Naive B cell (primary cell): ENCODE results near the gene NLRC3. TPM values are rescaled to one million over a fixed set of nuclear protein-coding genes. Genes with fewer than 3 reads are reported as not detected.
A peak's percentile ranks its signal among the peaks of the same experiment; 100 is the strongest.

Experiments
- ATAC-seq, 2 donors: fragments of 150-1000 bp; cut with Tn5 transposase; 2 replicates each; pipeline ENCODE4 v1.10.0; 2021; ENCODE audit warnings: low read depth in 2 of 2, mild to moderate bottlenecking in 2 of 2, moderate library complexity in 2 of 2
- DNase-seq: peaks from one replicate; pipeline ENCODE4 v3.0.0; 2022
- H3K27ac Mint-ChIP-seq, 6 donors: one replicate each; pipeline ENCODE4 v1.8.0; 2020 to 2022; ENCODE audit warnings: mild to moderate bottlenecking in 6 of 6, mixed read lengths in 6 of 6, moderate library complexity in 5 of 6, inconsistent platforms in 2 of 6
- H3K27me3 Mint-ChIP-seq, 3 donors: one replicate each; pipeline ENCODE4 v1.8.0; 2021 to 2022; ENCODE audit warnings: mixed read lengths in 3 of 3, mild to moderate bottlenecking in 1 of 3
- H3K36me3 Mint-ChIP-seq, 2 donors: one replicate each; pipeline ENCODE4 v1.8.0; 2020 to 2022; ENCODE audit warnings: mixed read lengths in 2 of 2, inconsistent platforms in 1 of 2, mild to moderate bottlenecking in 1 of 2
- H3K4me1 Mint-ChIP-seq, 3 donors: one replicate each; pipeline ENCODE4 v1.8.0; 2020 to 2022; ENCODE audit warnings: mixed read lengths in 3 of 3, inconsistent platforms in 1 of 3, mild to moderate bottlenecking in 1 of 3, moderate library complexity in 1 of 3
- H3K4me3 Mint-ChIP-seq, 8 donors: one replicate each; pipeline ENCODE4 v1.8.0; 2020 to 2022; ENCODE audit warnings: mild to moderate bottlenecking in 8 of 8, mixed read lengths in 8 of 8, moderate library complexity in 8 of 8, inconsistent platforms in 2 of 8
- H3K9me3 Mint-ChIP-seq, 7 donors: one replicate each; pipeline ENCODE4 v1.8.0; 2020 to 2022; ENCODE audit warnings: mixed read lengths in 7 of 7, mild to moderate bottlenecking in 5 of 7, inconsistent platforms in 2 of 7, moderate library complexity in 1 of 7
- polyA plus RNA-seq, 6 donors: library from polyadenylated mRNA; unstranded; fragments of 300-500 nt; fragmentation: Illumina TruSeq; gene quantifications; one replicate each; pipeline ENCODE4 v1.2.3, GENCODE V29; 2021; ENCODE audit warnings: low read depth in 6 of 6

Gene NLRC3
- polyA plus RNA-seq, 6 donors from 2014 or later: 7.9 to 20.8 (median 11.2) TPM

DNA sequence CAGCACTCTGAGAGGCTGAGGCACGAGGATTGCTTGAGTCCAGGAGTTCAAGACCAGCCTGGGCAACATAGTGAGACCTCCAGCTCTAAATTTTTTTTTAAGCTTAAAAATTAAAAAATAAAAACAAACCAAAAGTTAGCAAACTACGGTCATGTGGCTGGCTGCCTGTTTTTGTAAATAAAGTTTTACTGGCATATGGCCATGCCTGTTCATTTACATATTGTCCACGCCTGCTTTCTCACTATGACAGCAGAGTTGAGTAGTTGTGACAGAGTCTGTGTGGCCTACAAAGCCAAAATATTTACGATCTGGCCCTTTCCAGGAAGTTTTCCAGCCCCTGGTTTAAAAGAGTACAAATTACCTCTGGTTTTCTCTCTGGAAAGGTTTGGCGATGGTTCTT lies 30.9 kb upstream of the NLRC3 start:
- DNase-seq (no peak), ATAC-seq (no peak)
- H3K27me3 Mint-ChIP-seq: no peaks in the 10 kb centered on the region
- peak overlapping the region in 1 of 8 donors; percentile 97 for H3K4me3 Mint-ChIP-seq
- peaks cover 6% of the 10 kb centered on the region in 2 donors for H3K36me3 Mint-ChIP-seq
- peaks cover 34 to 45% (median 45%) of the 10 kb centered on the region in 3 donors for H3K4me1 Mint-ChIP-seq
- H3K27ac Mint-ChIP-seq: no peak overlapping the region
- no peaks in the 10 kb centered on the region for H3K9me3 Mint-ChIP-seq

DNA sequence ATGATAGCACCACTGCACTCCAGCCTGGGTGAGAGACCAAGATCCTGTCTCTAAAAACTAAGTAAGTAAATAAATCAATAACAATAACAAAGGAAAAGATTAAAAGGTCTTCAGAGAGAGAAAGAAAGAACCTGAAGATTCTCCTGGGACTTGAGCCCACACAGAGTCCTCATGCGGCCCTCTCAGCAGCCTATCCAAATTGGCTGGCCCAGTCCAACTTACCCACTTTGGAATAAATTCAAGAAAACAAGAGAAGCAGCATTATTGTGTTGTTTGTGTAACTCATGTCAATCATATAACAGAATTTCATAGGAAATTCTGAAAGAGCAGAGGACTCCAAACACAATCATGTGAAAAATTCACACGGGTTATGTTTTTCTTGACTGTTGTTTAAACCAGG lies 30.4 kb upstream of the NLRC3 start:
- ATAC-seq (no peak), DNase-seq (no peak)
- peaks cover 6% of the 10 kb centered on the region in 2 donors for H3K36me3 Mint-ChIP-seq
- H3K27ac Mint-ChIP-seq: peak overlapping the region in 1 of 6 donors; percentile 72
- peaks cover 30 to 40% (median 40%) of the 10 kb centered on the region in 3 donors for H3K4me1 Mint-ChIP-seq
- no peaks in the 10 kb centered on the region for H3K9me3 Mint-ChIP-seq
- H3K27me3 Mint-ChIP-seq: no peaks in the 10 kb centered on the region
- peak overlapping the region in 2 of 8 donors; percentile 59 to 73 for H3K4me3 Mint-ChIP-seq

DNA sequence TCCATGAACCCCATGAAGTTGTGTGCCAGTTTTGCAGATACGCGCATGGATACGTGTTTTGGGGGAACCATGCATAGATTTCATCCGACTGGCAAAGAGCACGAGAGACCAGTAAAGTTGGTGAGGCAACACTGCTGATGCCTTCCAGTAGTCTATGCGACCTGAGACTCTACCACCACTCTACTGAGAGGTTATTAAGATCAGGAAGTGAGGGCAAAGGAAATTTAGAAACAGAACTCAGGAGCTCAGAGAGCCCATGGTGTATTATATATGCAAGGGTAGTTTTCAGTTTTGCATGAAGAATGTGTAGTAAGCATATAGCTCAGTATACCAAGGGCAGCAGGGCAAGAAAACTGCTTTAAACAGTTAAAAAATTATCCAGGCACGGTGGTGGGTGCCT lies 30.0 kb upstream of the NLRC3 start:
- ATAC-seq (no peak), DNase-seq (no peak)
- H3K27ac Mint-ChIP-seq: peak overlapping the region in 2 of 6 donors; percentile 55 to 72
- no peaks in the 10 kb centered on the region for H3K27me3 Mint-ChIP-seq
- H3K36me3 Mint-ChIP-seq: peaks cover 6% of the 10 kb centered on the region in 2 donors
- no peaks in the 10 kb centered on the region for H3K9me3 Mint-ChIP-seq
- H3K4me1 Mint-ChIP-seq: peaks cover 27 to 36% (median 35%) of the 10 kb centered on the region in 3 donors
- peak overlapping the region in 3 of 8 donors; percentile 22 to 73 (median 59) for H3K4me3 Mint-ChIP-seq

DNA sequence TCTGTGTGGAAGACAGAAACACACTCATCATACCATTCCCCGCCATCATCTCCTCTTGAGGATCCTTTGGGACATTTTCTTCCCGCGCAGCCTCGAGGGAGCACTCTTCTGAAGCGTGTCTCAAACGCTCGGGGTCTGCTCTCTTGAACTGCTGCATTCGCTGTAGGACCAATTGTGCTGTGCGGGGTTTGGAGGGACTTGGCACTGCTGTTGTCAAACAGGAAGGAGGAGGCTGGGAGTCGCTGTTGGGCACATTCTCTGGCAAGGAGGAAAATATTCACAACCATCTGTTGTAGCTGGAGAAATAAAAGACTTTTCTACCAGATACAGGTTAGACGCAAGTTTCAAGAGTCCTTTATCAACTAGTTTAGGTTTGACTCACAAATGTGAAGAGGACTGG lies 29.2 kb upstream of the NLRC3 start:
- Mint-ChIP-seq H3K27ac (peak overlapping the region in 1 of 6 donors; percentile 12), H3K9me3 (no peaks in the 10 kb centered on the region), H3K4me3 (peak overlapping the region in 1 of 8 donors; percentile 42), H3K4me1 (peaks cover 21 to 30% (median 28%) of the 10 kb centered on the region in 3 donors), H3K27me3 (no peaks in the 10 kb centered on the region), H3K36me3 (peaks cover 11 to 13% of the 10 kb centered on the region in 2 donors)
- ATAC-seq: no peak
- DNase-seq: no peak

DNA sequence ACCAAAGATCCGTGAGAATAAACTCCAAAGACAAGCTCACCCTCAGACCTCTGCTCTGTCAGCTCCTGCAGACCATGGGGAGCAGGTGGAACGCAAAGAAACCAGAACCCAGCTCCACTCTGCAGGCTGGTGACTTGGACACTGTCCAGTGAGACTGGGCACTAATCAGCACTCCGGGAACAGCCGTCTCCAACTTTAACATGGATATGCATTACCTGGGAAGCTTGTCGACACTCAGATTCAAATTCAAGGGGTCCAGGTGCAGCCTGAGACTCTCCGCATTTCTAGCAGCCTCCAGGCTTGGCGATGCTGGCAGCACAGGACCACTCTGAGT lies 25.1 kb upstream of the NLRC3 start:
- Mint-ChIP-seq H3K9me3 (no peaks in the 10 kb centered on the region), H3K27ac (no peak overlapping the region), H3K4me3 (no peak overlapping the region), H3K27me3 (no peaks in the 10 kb centered on the region), H3K36me3 (peaks cover 17 to 19% of the 10 kb centered on the region in 2 donors), H3K4me1 (peaks cover 10 to 12% (median 11%) of the 10 kb centered on the region in 3 donors)
- DNase-seq (no peak), ATAC-seq (no peak)

DNA sequence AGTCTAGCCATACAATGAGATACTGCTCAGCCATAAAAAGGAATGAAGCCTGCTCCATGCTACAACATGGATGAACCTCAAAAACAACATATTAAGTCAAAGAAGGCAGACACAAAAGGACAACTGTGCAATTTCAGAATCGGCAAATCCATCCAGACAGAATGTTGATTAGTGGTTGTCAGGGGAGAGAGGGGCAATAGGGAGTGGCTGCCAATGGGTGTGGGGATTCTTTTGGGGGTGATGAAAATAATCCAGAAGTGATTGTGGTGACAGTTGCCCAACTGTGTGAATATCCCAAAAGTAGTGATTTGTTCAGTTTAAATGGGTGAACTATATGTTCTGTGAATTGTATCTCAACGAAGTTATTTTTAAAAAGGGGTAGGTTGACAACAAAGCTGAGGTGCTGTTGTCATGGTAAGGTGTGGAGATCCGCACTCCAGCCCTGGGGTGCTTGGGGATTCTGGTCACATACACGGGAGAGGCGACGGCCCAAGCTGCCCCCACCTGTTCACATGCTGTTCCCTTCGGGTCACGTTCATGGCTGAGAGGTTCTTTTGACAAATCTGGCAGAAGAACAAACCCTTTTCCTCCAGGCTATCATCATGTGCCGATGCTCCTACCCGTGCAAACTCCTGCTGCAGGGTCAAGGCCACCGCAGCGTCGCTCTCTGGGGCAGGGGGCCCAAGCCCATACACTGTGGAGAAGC lies 24.6 kb upstream of the NLRC3 start:
- Mint-ChIP-seq H3K27me3 (no peaks in the 10 kb centered on the region), H3K4me3 (no peak overlapping the region), H3K9me3 (no peaks in the 10 kb centered on the region), H3K4me1 (peaks cover 5 to 8% (median 6%) of the 10 kb centered on the region in 3 donors), H3K36me3 (peaks cover 17 to 19% of the 10 kb centered on the region in 2 donors), H3K27ac (no peak overlapping the region)
- DNase-seq (no peak), ATAC-seq (no peak)

DNA sequence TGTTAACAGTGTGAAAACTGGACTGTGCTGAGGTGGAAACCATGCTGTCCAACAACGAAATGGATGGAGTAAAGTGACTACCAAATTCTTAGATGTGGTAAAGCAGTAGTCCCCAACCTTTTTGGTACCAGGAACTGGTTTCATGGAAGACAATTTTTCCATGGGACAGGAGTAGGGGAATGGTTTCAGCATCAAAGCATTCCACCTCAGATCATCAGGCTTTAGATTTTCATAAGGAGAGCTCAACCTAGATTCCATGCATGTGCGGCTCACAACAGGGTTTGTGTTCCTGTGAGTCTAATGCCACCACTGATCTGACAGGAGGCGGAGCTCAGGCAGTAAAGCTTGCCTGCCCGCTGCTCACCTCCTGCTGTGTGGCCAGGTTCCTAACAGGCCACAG lies 22.7 kb upstream of the NLRC3 start:
- H3K4me3 Mint-ChIP-seq: no peak overlapping the region
- peaks cover 13 to 17% of the 10 kb centered on the region in 2 donors for H3K36me3 Mint-ChIP-seq
- DNase-seq: no peak
- no peaks in the 10 kb centered on the region for H3K4me1 Mint-ChIP-seq
- no peaks in the 10 kb centered on the region for H3K27me3 Mint-ChIP-seq
- H3K27ac Mint-ChIP-seq: no peak overlapping the region
- no peak for ATAC-seq
- H3K9me3 Mint-ChIP-seq: no peaks in the 10 kb centered on the region

DNA sequence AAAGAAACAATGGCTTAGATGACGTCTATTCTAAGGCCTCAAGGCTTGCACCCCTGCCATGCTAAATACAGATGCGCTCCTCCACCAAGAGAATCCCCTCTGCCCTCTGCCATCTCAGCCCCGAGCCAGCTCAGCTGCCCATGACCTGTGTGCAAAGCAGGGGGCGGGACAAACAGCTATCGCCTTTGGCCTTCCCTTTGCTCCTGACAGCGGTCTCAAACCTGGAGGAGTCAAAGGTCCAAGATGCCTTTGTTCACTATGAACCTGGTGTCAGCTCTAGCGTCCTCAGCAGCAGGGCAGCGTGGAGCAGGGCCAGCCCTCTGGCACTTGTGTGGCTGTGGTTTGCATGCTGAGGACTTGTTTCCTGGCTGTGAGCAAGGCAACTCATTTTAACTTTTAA lies 21.9 kb upstream of the NLRC3 start:
- peaks cover 13 to 17% of the 10 kb centered on the region in 2 donors for H3K36me3 Mint-ChIP-seq
- no peaks in the 10 kb centered on the region for H3K9me3 Mint-ChIP-seq
- no peaks in the 10 kb centered on the region for H3K27me3 Mint-ChIP-seq
- DNase-seq (no peak), ATAC-seq (no peak)
- peak overlapping the region in 1 of 6 donors; percentile 14 for H3K27ac Mint-ChIP-seq
- no peak overlapping the region for H3K4me3 Mint-ChIP-seq
- no peaks in the 10 kb centered on the region for H3K4me1 Mint-ChIP-seq

DNA sequence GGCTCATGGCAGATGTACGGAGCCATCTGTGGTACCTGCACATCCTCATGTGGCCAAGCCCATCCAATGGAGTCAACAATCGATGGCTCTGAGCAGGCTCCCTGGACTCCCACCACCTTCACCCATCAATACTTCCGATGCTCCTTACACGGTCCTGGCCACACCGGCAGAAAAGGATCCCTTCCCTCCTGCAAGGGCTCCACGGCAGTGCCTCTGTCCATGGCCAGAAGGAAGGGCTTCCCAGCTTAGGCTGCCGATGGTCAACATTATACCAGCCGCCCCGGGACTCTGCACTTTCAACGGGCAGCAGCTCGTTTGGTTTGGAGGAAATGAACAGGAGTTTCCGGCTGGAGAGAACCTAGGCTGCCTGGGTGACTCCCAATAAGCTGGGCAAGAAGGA lies 21.0 kb upstream of the NLRC3 start:
- no peak overlapping the region for H3K4me3 Mint-ChIP-seq

DNA sequence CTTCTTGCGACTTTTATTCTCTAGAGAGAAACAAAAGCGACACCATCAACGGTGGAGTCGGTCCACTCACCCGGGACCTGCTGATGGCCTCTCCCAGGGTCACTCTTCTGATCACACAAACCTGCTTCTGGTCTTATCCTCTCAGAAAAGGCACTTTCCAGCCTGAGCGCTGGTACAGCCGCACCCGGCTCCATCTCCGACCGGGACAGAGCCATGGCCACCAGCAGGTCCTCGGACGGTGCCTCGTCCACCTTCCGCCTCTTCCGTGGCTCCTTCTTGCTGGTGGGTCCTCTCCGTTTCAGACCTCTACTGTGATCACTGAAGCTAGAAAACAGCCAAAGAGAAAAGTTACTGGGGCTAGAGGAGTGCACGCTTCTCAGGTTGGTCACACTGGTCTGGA lies 20.5 kb upstream of the NLRC3 start:
- H3K9me3 Mint-ChIP-seq: no peaks in the 10 kb centered on the region
- no peaks in the 10 kb centered on the region for H3K27me3 Mint-ChIP-seq
- no peak overlapping the region for H3K4me3 Mint-ChIP-seq
- H3K4me1 Mint-ChIP-seq: no peaks in the 10 kb centered on the region
- no peak for ATAC-seq
- H3K36me3 Mint-ChIP-seq: peaks cover 11 to 13% of the 10 kb centered on the region in 2 donors
- DNase-seq: no peak
- no peak overlapping the region for H3K27ac Mint-ChIP-seq

More for the DNA sequence above, 21.0 kb upstream of the NLRC3 start:
- Mint-ChIP-seq H3K27me3 (no peaks in the 10 kb centered on the region), H3K9me3 (no peaks in the 10 kb centered on the region), H3K4me1 (no peaks in the 10 kb centered on the region), H3K36me3 (peaks cover 12 to 13% of the 10 kb centered on the region in 2 donors), H3K27ac (no peak overlapping the region)
- ATAC-seq (no peak), DNase-seq (no peak)

DNA sequence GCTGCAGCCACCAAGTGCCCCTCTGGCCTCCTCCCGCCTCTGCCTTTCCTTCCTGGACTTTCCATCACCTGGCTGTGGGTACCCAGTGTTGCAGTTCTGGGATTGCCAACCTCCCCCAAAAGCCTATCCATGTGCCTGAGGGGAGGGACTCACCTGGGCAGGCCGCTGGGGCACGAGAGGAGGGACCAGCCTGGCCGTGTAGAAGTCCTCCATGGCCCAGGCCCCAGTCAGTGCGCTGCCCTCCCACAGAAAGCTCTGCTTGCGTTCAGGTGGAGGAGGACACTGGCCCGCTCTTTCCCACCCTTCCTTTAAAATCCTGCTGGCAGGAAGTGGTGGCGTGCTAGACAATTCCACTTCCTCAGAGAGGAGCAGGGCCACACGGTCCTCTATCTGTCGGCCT lies 20.0 kb upstream of the NLRC3 start:
- no peaks in the 10 kb centered on the region for H3K9me3 Mint-ChIP-seq
- peak overlapping the region in 1 of 6 donors; percentile 10 for H3K27ac Mint-ChIP-seq
- no peaks in the 10 kb centered on the region for H3K4me1 Mint-ChIP-seq
- ATAC-seq (no peak), DNase-seq (no peak)
- peaks cover 11 to 13% of the 10 kb centered on the region in 2 donors for H3K36me3 Mint-ChIP-seq
- no peak overlapping the region for H3K4me3 Mint-ChIP-seq
- H3K27me3 Mint-ChIP-seq: no peaks in the 10 kb centered on the region

DNA sequence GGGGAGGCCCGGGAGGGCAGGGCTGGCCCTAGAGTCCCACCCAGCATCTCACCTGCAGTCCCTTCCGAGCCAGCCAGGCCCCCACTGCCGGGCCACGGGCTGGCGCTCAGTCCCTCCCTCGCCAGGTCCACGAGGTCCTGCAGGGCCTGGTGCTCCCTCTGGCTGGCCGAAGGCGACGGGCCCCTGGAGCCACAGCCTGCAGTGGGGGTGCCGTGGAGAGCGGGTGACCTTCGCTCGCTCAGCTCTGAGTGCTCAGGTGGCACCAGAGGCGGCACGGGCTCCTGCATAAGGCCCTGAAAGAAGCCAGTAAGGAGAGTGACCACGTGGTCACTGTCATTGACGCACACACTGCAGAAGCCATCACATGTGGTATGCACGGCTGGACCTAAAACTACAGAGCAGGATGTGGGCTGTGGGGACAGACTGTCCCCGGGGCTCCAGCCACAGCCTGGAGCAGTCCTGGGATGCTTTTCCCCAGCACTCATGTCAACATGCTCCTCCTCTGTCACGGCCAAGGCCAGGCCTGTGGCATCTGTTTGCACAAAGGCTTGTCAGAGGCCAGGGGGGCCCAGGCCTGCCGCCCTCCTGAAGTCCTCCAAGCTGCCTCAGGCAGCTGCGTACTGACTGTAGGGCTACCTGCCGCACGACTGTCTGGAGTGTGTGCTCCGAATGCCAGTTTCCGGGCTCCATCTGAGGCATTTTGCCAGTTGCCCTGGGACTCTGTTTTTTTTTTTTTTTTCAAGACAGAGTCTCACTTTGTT lies 19.1 kb upstream of the NLRC3 start:
- Mint-ChIP-seq H3K36me3 (peaks cover 5 to 6% of the 10 kb centered on the region in 2 donors), H3K4me1 (no peaks in the 10 kb centered on the region), H3K27me3 (no peaks in the 10 kb centered on the region), H3K4me3 (no peak overlapping the region), H3K27ac (no peak overlapping the region), H3K9me3 (no peaks in the 10 kb centered on the region)
- DNase-seq (no peak), ATAC-seq (no peak)

DNA sequence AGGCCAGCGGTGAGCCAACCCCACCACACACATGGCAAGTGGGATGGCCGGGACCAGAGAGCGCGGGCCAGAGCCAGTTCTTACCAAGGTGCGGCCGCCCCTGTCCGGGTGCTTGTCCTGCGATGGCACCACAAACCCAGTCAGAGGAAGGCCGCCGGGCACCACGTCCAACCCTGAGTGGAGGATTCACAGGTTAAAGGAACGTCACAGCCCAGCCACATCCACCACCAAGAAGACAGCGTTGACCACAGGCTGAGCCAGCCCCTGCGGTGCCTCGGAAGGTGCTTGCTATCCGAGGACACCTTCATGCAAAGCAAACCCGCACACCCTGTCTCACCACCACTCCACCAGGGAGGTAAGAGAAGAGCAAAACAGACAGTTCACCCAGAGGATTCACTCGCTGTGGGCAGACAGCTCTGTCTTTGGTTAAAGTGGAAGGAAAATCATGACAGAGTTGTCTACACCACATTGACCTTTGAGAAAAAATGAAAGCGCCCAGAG lies 18.4 kb upstream of the NLRC3 start:
- Mint-ChIP-seq H3K4me3 (no peak overlapping the region), H3K9me3 (no peaks in the 10 kb centered on the region), H3K36me3 (peaks cover 6 to 9% of the 10 kb centered on the region in 2 donors), H3K27me3 (no peaks in the 10 kb centered on the region), H3K27ac (no peak overlapping the region), H3K4me1 (no peaks in the 10 kb centered on the region)
- no peak for DNase-seq
- no peak for ATAC-seq

DNA sequence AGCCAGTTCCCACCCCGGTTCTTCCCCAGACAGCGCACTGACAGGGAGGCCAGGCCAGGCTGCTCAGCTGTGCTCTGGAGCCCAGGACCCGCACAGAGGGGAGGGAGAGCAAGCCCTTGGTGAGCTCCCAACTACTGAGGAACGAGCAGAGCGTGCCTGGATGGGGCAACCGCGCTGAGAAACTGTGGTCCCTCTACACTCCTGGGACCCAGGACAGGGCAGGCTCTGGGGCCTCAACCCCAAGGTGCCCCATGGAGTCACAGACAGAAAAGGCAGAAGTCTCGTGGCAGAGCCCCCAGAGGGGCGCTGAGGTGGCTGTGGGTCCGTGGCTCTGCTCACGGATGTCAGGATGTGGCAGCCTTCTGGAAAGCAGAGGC lies 17.9 kb upstream of the NLRC3 start:
- ATAC-seq: no peak
- no peaks in the 10 kb centered on the region for H3K9me3 Mint-ChIP-seq
- no peak overlapping the region for H3K27ac Mint-ChIP-seq
- H3K36me3 Mint-ChIP-seq: peaks cover 6 to 14% of the 10 kb centered on the region in 2 donors
- H3K27me3 Mint-ChIP-seq: no peaks in the 10 kb centered on the region
- no peak overlapping the region for H3K4me3 Mint-ChIP-seq
- no peaks in the 10 kb centered on the region for H3K4me1 Mint-ChIP-seq
- no peak for DNase-seq
